Measurements from ENCODE around the gene TNFAIP8.

The TNFAIP8 gene

GRCh38 chr5:119393201-119393691 is 37.4 kb downstream of the TNFAIP8 start:
- Mint-ChIP-seq H3K36me3 (peaks cover 40% of the 10 kb centered on the region), H3K9me3 (no peaks in the 10 kb centered on the region), H3K4me3 (no peak overlapping the region), H3K4me1 (peaks cover 57% of the 10 kb centered on the region), H3K27ac (peak overlapping the region; percentile 87), H3K27me3 (no peaks in the 10 kb centered on the region)
- ATAC-seq (ENCODE audit: low read depth) (no peak), DNase-seq (ENCODE audit: low spot score in 2 of 2) (no peak)

- Mint-ChIP-seq H3K36me3 (peaks cover 39% of the 10 kb centered on the region), H3K27ac (peak overlapping the region; percentile 87), H3K4me1 (peaks cover 54% of the 10 kb centered on the region), H3K4me3 (no peak overlapping the region), H3K9me3 (no peaks in the 10 kb centered on the region), H3K27me3 (no peaks in the 10 kb centered on the region)
- DNase-seq (ENCODE audit: low spot score in 2 of 2) (no peak), ATAC-seq (ENCODE audit: low read depth) (no peak)
These were observed 37.9 kb downstream of the TNFAIP8 start for GRCh38 chr5:119393746-119394145.

GRCh38 chr5:119395080-119395836 is 39.4 kb downstream of the TNFAIP8 start:
- Mint-ChIP-seq H3K36me3 (peaks cover 32% of the 10 kb centered on the region), H3K4me1 (peaks cover 50% of the 10 kb centered on the region), H3K4me3 (peak overlapping the region; percentile 35), H3K27ac (peak overlapping the region; percentile 87), H3K9me3 (no peaks in the 10 kb centered on the region), H3K27me3 (no peaks in the 10 kb centered on the region)
- ATAC-seq (ENCODE audit: low read depth) (peak; percentile 28), DNase-seq (ENCODE audit: low spot score in 2 of 2) (no peak)

- H3K27me3 Mint-ChIP-seq: no peaks in the 10 kb centered on the region
- no peak overlapping the region for H3K4me3 Mint-ChIP-seq
- peak overlapping the region; percentile 87 for H3K27ac Mint-ChIP-seq
- H3K4me1 Mint-ChIP-seq: peaks cover 47% of the 10 kb centered on the region
- DNase-seq (ENCODE audit: low spot score in 2 of 2): no peak
- peak; percentile 65 for ATAC-seq (ENCODE audit: low read depth)
- no peaks in the 10 kb centered on the region for H3K9me3 Mint-ChIP-seq
- peaks cover 30% of the 10 kb centered on the region for H3K36me3 Mint-ChIP-seq
These were observed 40.3 kb downstream of the TNFAIP8 start for GRCh38 chr5:119396030-119396664.

GRCh38 chr5:119397518-119398380 is 41.9 kb downstream of the TNFAIP8 start:
- DNase-seq (ENCODE audit: low spot score in 2 of 2): no peak
- Mint-ChIP-seq H3K4me1 (peaks cover 47% of the 10 kb centered on the region), H3K27me3 (no peaks in the 10 kb centered on the region), H3K9me3 (no peaks in the 10 kb centered on the region), H3K27ac (peak overlapping the region; percentile 75), H3K4me3 (no peak overlapping the region), H3K36me3 (peaks cover 20% of the 10 kb centered on the region)
- ATAC-seq (ENCODE audit: low read depth): peak; percentile 15

GRCh38 chr5:119398727-119399466 is 43.1 kb downstream of the TNFAIP8 start:
- Mint-ChIP-seq H3K27ac (peak overlapping the region; percentile 75), H3K27me3 (no peaks in the 10 kb centered on the region), H3K4me1 (peaks cover 42% of the 10 kb centered on the region), H3K36me3 (peaks cover 10% of the 10 kb centered on the region), H3K9me3 (no peaks in the 10 kb centered on the region), H3K4me3 (peak overlapping the region; percentile 17)
- ATAC-seq (ENCODE audit: low read depth) (peak; percentile 38), DNase-seq (ENCODE audit: low spot score in 2 of 2) (no peak)

GRCh38 chr5:119400245-119400644 is 44.4 kb downstream of the TNFAIP8 start:
- ATAC-seq (ENCODE audit: low read depth) (no peak), DNase-seq (ENCODE audit: low spot score in 2 of 2) (no peak)
- Mint-ChIP-seq H3K4me3 (no peak overlapping the region), H3K27me3 (no peaks in the 10 kb centered on the region), H3K4me1 (peaks cover 37% of the 10 kb centered on the region), H3K9me3 (no peaks in the 10 kb centered on the region), H3K36me3 (peaks cover 1% of the 10 kb centered on the region), H3K27ac (peak overlapping the region; percentile 15)

- H3K27ac Mint-ChIP-seq: peak overlapping the region; percentile 62
- DNase-seq (ENCODE audit: low spot score in 2 of 2) (no peak), ATAC-seq (ENCODE audit: low read depth) (no peak)
- H3K9me3 Mint-ChIP-seq: no peaks in the 10 kb centered on the region
- no peaks in the 10 kb centered on the region for H3K27me3 Mint-ChIP-seq
- H3K4me1 Mint-ChIP-seq: peaks cover 37% of the 10 kb centered on the region
- no peak overlapping the region for H3K4me3 Mint-ChIP-seq
- H3K36me3 Mint-ChIP-seq: no peaks in the 10 kb centered on the region
These were observed 46.3 kb downstream of the TNFAIP8 start for GRCh38 chr5:119402081-119402480.

GRCh38 chr5:119402555-119402954 is 46.7 kb downstream of the TNFAIP8 start:
- Mint-ChIP-seq H3K4me3 (no peak overlapping the region), H3K36me3 (no peaks in the 10 kb centered on the region), H3K27me3 (no peaks in the 10 kb centered on the region), H3K27ac (peak overlapping the region; percentile 62), H3K4me1 (peaks cover 37% of the 10 kb centered on the region), H3K9me3 (no peaks in the 10 kb centered on the region)
- DNase-seq (ENCODE audit: low spot score in 2 of 2) (no peak), ATAC-seq (ENCODE audit: low read depth) (no peak)

- Mint-ChIP-seq H3K27ac (peak overlapping the region; percentile 80), H3K36me3 (no peaks in the 10 kb centered on the region), H3K4me3 (peak overlapping the region; percentile 4), H3K4me1 (peaks cover 35% of the 10 kb centered on the region), H3K9me3 (no peaks in the 10 kb centered on the region), H3K27me3 (no peaks in the 10 kb centered on the region)
- peak; percentile 71 for ATAC-seq (ENCODE audit: low read depth)
- no peak for DNase-seq (ENCODE audit: low spot score in 2 of 2)
These were observed 48.2 kb downstream of the TNFAIP8 start for GRCh38 chr5:119404033-119404432.

GRCh38 chr5:119405419-119405818 is 49.6 kb downstream of the TNFAIP8 start:
- no peak overlapping the region for H3K4me3 Mint-ChIP-seq
- H3K4me1 Mint-ChIP-seq: peaks cover 40% of the 10 kb centered on the region
- DNase-seq (ENCODE audit: low spot score in 2 of 2) (no peak), ATAC-seq (ENCODE audit: low read depth) (no peak)
- no peaks in the 10 kb centered on the region for H3K27me3 Mint-ChIP-seq
- H3K9me3 Mint-ChIP-seq: no peaks in the 10 kb centered on the region
- no peaks in the 10 kb centered on the region for H3K36me3 Mint-ChIP-seq
- H3K27ac Mint-ChIP-seq: peak overlapping the region; percentile 67

GRCh38 chr5:119406551-119407110 is 50.8 kb downstream of the TNFAIP8 start:
- ATAC-seq (ENCODE audit: low read depth): no peak
- H3K4me1 Mint-ChIP-seq: peaks cover 50% of the 10 kb centered on the region
- no peaks in the 10 kb centered on the region for H3K36me3 Mint-ChIP-seq

GRCh38 chr5:119409235-119409815 is 53.5 kb downstream of the TNFAIP8 start:
- Mint-ChIP-seq H3K36me3 (no peaks in the 10 kb centered on the region), H3K9me3 (no peaks in the 10 kb centered on the region), H3K27me3 (no peaks in the 10 kb centered on the region), H3K27ac (peak overlapping the region; percentile 46), H3K4me1 (peaks cover 52% of the 10 kb centered on the region), H3K4me3 (no peak overlapping the region)
- DNase-seq (ENCODE audit: low spot score in 2 of 2) (no peak), ATAC-seq (ENCODE audit: low read depth) (no peak)

More at GRCh38 chr5:119406551-119407110, 50.8 kb downstream of the TNFAIP8 start:
- DNase-seq (ENCODE audit: low spot score in 2 of 2): no peak
- Mint-ChIP-seq H3K27me3 (no peaks in the 10 kb centered on the region), H3K4me3 (no peak overlapping the region), H3K27ac (no peak overlapping the region), H3K9me3 (no peaks in the 10 kb centered on the region)
